Peyer's patch (tissue), 4 donors: ENCODE results near the gene ZSCAN32. TPM values are rescaled to one million over a fixed set of nuclear protein-coding genes. Genes with fewer than 3 reads are reported as not detected.

Experiments
- DNase-seq, 3 donors: peaks; one replicate each; pipeline ENCODE4 v3.0.0-alpha.2; 2017 to 2019
- H3K27ac ChIP-seq, 4 donors: fragments of 200-600 bp; sonication (generic); one replicate each; pipeline ENCODE4 v1.5.1; 2016 to 2019
- H3K27me3 ChIP-seq, 2 donors: fragments of 200-600 bp; sonication (generic); one replicate each; pipeline ENCODE4 v1.5.1; 2019
- H3K36me3 ChIP-seq, 3 donors: fragments of 200-600 bp; sonication (generic); one replicate each; pipeline ENCODE4 v1.5.1; 2016 to 2019
- H3K4me1 ChIP-seq, 4 donors: fragments of 200-600 bp; sonication (generic); one replicate each; pipeline ENCODE4 v1.5.1; 2016 to 2019
- H3K4me3 ChIP-seq, 4 donors: fragments of 200-600 bp; sonication (generic); 1 replicate in 3 of 4; 2 replicates in 1 of 4; pipeline ENCODE4 v1.5.1; 2016 to 2019; ENCODE audit warnings: mild to moderate bottlenecking in 1 of 4
- H3K9me3 ChIP-seq, 4 donors: fragments of 200-600 bp; sonication (generic); one replicate each; pipeline ENCODE4 v1.5.1; 2016 to 2019; ENCODE audit warnings: mild to moderate bottlenecking in 1 of 4
- CTCF ChIP-seq, 6 experiments: fragments of 450-650 bp in 4 of 6; fragments of 200-600 bp in 2 of 6; sonication (generic) in 1 of 6; IDR thresholded peaks; one replicate each; pipeline ENCODE4 v1.5.1; 2017 to 2019; ENCODE audit warnings: antibody characterized with exemption in 6 of 6, mild to moderate bottlenecking in 3 of 6, moderate library complexity in 1 of 6
- POLR2A ChIP-seq, 2 donors: fragments of 450-650 bp; IDR thresholded peaks; one replicate each; pipeline ENCODE4 v1.5.1; 2017; ENCODE audit warnings: antibody characterized with exemption in 2 of 2, mild to moderate bottlenecking in 2 of 2, moderate library complexity in 2 of 2
- total RNA-seq, 4 donors: library from RNA; depleted of rRNA; stranded (reverse); fragments of >200 nt; gene quantifications; one replicate each; pipeline ENCODE4 v1.1.0, GENCODE V29; 2016

ZSCAN32 gene
- total RNA-seq, 4 donors from 2014 or later = 12.4 to 23.1 (median 15.3) TPM

- no peaks in the 10 kb centered on the region for H3K9me3 ChIP-seq
- H3K4me1 ChIP-seq = no peaks in the 10 kb centered on the region
- TF ChIP-seq CTCF (IDR thresholded peaks at IDR 0.05) (no peak), POLR2A (IDR thresholded peaks at IDR 0.05) (no peak)
- no peak overlapping the region for H3K27ac ChIP-seq
- no peaks in the 10 kb centered on the region for H3K27me3 ChIP-seq
- peak overlapping the region in 2 of 4 donors; percentile 20 to 21 for H3K4me3 ChIP-seq
- peaks cover 0 to 8% (median 0%) of the 10 kb centered on the region in 3 donors for H3K36me3 ChIP-seq
- peak in 1 of 3 donors; percentile 63 for DNase-seq
Measured at GRCh38 chr16:3431779-3432219, 31.0 kb upstream of the ZSCAN32 start.

- no peak for TF ChIP-seq CTCF (IDR thresholded peaks at IDR 0.05)
- TF ChIP-seq POLR2A (IDR thresholded peaks at IDR 0.05) = no peak
- H3K27ac ChIP-seq = no peak overlapping the region
- H3K9me3 ChIP-seq = peaks cover 0 to 56% (median 27%) of the 10 kb centered on the region in 4 donors
- H3K27me3 ChIP-seq = no peaks in the 10 kb centered on the region
- no peaks in the 10 kb centered on the region for H3K4me1 ChIP-seq
- no peak overlapping the region for H3K4me3 ChIP-seq
- peaks cover 0 to 2% (median 0%) of the 10 kb centered on the region in 3 donors for H3K36me3 ChIP-seq
- no peak for DNase-seq
Measured at GRCh38 chr16:3413730-3414379, 13.1 kb upstream of the ZSCAN32 start.

GRCh38 chr16:3408561-3409197 lies 7.9 kb upstream of the ZSCAN32 start:
- Histone ChIP-seq H3K27me3 (no peaks in the 10 kb centered on the region), H3K36me3 (peaks cover 0 to 54% (median 4%) of the 10 kb centered on the region in 3 donors), H3K9me3 (peaks cover 0 to 77% (median 41%) of the 10 kb centered on the region in 4 donors), H3K27ac (no peak overlapping the region), H3K4me1 (no peaks in the 10 kb centered on the region), H3K4me3 (no peak overlapping the region)
- no peak for TF ChIP-seq CTCF (IDR thresholded peaks at IDR 0.05)
- TF ChIP-seq POLR2A (IDR thresholded peaks at IDR 0.05) = no peak
- DNase-seq = no peak

GRCh38 chr16:3401719-3402397 lies 1.1 kb upstream of the ZSCAN32 start:
- Histone ChIP-seq H3K4me1 (peaks cover 0 to 17% (median 2%) of the 10 kb centered on the region in 4 donors), H3K27me3 (no peaks in the 10 kb centered on the region), H3K9me3 (peaks cover 0 to 20% (median 6%) of the 10 kb centered on the region in 4 donors), H3K36me3 (peaks cover 0 to 56% (median 4%) of the 10 kb centered on the region in 3 donors), H3K4me3 (peak overlapping the region; percentile 62 to 85 (median 82)), H3K27ac (peak overlapping the region; percentile 75 to 89 (median 84))
- TF ChIP-seq POLR2A (IDR thresholded peaks at IDR 0.05) (no peak), CTCF (IDR thresholded peaks at IDR 0.05) (no peak)
- DNase-seq = no peak

GRCh38 chr16:3400446-3400778 lies 392 bp downstream of the ZSCAN32 start:
- TF ChIP-seq CTCF (IDR thresholded peaks at IDR 0.05) = no peak
- no peak for TF ChIP-seq POLR2A (IDR thresholded peaks at IDR 0.05)
- Histone ChIP-seq H3K27ac (peak overlapping the region; percentile 75 to 89 (median 84)), H3K4me3 (peak overlapping the region; percentile 62 to 85 (median 82)), H3K36me3 (peaks cover 0 to 56% (median under 1%) of the 10 kb centered on the region in 3 donors), H3K27me3 (no peaks in the 10 kb centered on the region), H3K4me1 (peaks cover 0 to 17% (median 2%) of the 10 kb centered on the region in 4 donors), H3K9me3 (peaks cover 0 to 6% (median 1%) of the 10 kb centered on the region in 4 donors)
- no peak for DNase-seq
